ENCODE data around the gene IQSEC1.
A peak's percentile ranks its signal among the peaks of the same experiment; 100 is the strongest.

The IQSEC1 gene

GRCh38 chr3:13073326-13074005 is at the start of gene IQSEC1:
Gene IQSEC1, minus strand, starts transcription at chr3:13073429. Its CDS starts 415 bp downstream, at chr3:13073014.
- peak; percentile 44 for DNase-seq

GRCh38 chr3:13122081-13123012 is 49.1 kb upstream of the IQSEC1 start:
- no peak for DNase-seq

- no peak for DNase-seq
Observed at GRCh38 chr3:13121553-13122001, 48.3 kb upstream of the IQSEC1 start.

GRCh38 chr3:13120928-13121552 is 47.8 kb upstream of the IQSEC1 start:
- no peak for DNase-seq

GRCh38 chr3:13120289-13120927 is 47.2 kb upstream of the IQSEC1 start:
- DNase-seq = no peak

- DNase-seq = no peak
Observed at GRCh38 chr3:13119471-13120220, 46.4 kb upstream of the IQSEC1 start.

- DNase-seq = no peak
Observed at GRCh38 chr3:13116426-13116825, 43.2 kb upstream of the IQSEC1 start.

GRCh38 chr3:13115991-13116390 is 42.8 kb upstream of the IQSEC1 start:
- DNase-seq = no peak

- no peak for DNase-seq
Observed at GRCh38 chr3:13115576-13115910, 42.3 kb upstream of the IQSEC1 start.

- no peak for DNase-seq
Observed at GRCh38 chr3:13114811-13115575, 41.8 kb upstream of the IQSEC1 start.

- no peak for DNase-seq
Observed at GRCh38 chr3:13113346-13114330, 40.4 kb upstream of the IQSEC1 start.

GRCh38 chr3:13112521-13113345 is 39.5 kb upstream of the IQSEC1 start:
- no peak for DNase-seq

- DNase-seq = no peak
Observed at GRCh38 chr3:13111873-13112520, 38.8 kb upstream of the IQSEC1 start.

GRCh38 chr3:13111173-13111872 is 38.1 kb upstream of the IQSEC1 start:
- no peak for DNase-seq

GRCh38 chr3:13110678-13111116 is 37.5 kb upstream of the IQSEC1 start:
- no peak for DNase-seq

- DNase-seq = no peak
Observed at GRCh38 chr3:13109516-13109915, 36.3 kb upstream of the IQSEC1 start.

- no peak for DNase-seq
Observed at GRCh38 chr3:13108861-13109260, 35.6 kb upstream of the IQSEC1 start.

GRCh38 chr3:13107661-13108060 is 34.4 kb upstream of the IQSEC1 start:
- no peak for DNase-seq

Measured in activated T-cell treated with anti-CD3 and anti-CD28 coated beads for 4 hours (primary cell).